Left ventricle myocardium superior (tissue), 1 donor: ENCODE results near the gene KCTD2. TPM values are rescaled to one million over a fixed set of nuclear protein-coding genes. Genes with fewer than 3 reads are reported as not detected.

Experiments
- ATAC-seq: fragments of 200-7000 bp; cut with Tn5 transposase; one replicate; pipeline ENCODE4 v1.9.1; 2020; ENCODE audit warnings: mild to moderate bottlenecking, moderate library complexity
- DNase-seq: peaks from one replicate; pipeline ENCODE4 v3.0.0-alpha.2; 2020
- intact Hi-C: fragments of 100-400 bp; cut with micrococcal nuclease; formaldehyde crosslinking; loops from one replicate; pipeline ENCODE4 v1.11.0; 2022
- total RNA-seq: library from RNA; stranded (reverse); fragmentation: NEBNext Ultra II Directional; extraction: Animal tissue kit (Norgen Biotek cat#: 25700); gene quantifications from one replicate; pipeline ENCODE4 v1.2.1, GENCODE V29; 2021
- donor health status: DM: no; HTN: yes; CAD: no; lungs with severe emphysema.

Gene KCTD2
- total RNA-seq, 1 donor from 2014 or later = 24.1 TPM

- intact Hi-C loops = no loop called here
- peak; percentile 41 for DNase-seq
- ATAC-seq = peak; percentile 8
Measured at GRCh38 chr17:75110234-75110937, 63.4 kb downstream of the KCTD2 start.

DNA sequence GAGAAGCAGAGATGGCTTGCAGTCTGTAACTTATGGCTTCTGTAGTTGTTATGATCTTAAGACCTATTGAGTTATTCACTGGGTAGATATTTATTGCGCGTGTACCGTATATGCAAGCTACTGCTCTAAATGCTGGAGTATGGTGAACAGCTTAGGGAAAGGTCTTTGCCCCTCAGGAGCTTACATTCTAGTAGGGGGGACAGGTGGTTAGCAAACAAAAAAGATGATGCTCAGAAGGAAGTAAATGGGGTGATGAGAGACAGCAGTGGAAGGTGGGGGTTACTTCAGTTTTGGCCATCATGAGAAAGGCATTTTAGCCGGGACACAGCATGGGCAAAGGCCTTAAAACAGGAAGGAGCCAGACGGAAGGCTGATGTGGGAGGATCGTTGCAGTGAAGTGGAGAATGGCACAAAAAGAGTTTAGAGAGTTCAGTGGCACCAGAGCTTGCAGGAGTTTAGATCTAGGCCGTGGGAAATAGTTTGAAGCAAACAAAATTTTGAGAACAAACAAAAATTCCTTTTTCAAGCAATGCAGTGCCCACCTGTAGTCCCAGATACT, 64.8 kb downstream of the KCTD2 start:
- no peak for ATAC-seq
- no peak for DNase-seq
- intact Hi-C loops = no loop called here

DNA sequence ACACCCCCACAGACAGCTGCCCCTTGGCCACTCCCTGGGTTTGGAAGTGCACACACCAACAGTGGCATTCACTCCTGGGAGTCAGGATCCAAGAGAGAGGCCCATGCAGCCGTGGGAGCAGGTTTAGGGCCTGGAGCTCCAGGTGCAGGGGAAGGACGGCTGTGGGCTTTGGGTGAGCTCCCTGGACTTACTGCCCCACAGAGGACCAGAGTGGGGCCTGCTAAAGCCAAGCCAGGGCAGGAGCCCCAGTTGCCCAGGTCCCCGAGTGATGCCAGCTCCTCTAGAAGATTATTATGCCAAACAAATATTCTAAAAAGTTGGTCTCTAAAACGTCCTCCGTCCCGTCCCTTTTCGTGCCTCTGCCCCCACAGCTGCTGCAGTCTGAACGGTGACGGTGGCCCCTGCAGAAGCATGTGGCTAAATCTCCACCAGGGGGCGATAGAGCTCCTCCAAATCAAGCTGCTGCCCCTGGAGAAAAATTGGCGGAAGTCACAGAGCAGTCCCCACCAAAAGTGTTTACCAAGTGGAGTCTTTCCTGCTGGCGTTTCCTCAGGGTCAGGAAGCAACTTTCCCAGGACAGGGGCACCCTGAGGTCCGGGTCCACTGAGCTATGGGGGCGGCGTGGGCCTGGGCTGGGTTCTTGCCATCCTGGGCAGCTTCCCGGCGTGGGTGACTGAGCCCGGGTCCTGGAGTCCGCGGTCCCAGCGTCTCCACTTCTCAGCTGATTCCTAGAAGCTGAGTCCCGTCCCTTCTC, 67.0 kb downstream of the KCTD2 start:
- peak; percentile 80 for ATAC-seq
- intact Hi-C loops = no loop called here
- DNase-seq = peak; percentile 85

GRCh38 chr17:75114552-75115314, 67.7 kb downstream of the KCTD2 start:
- no peak for ATAC-seq

More at GRCh38 chr17:75114552-75115314, 67.7 kb downstream of the KCTD2 start:
- intact Hi-C loops = no loop called here
- DNase-seq = no peak

Other genes with a start within 250 kb of the KCTD2 start
- gene GRIN2C, start 187.3 kb upstream of the KCTD2 start, total RNA-seq = 0.52 TPM
- gene FDXR, start 174.2 kb upstream of the KCTD2 start, total RNA-seq = 4.5 TPM
- not detected for gene FADS6, start 153.6 kb upstream of the KCTD2 start, total RNA-seq
- not detected for gene USH1G, start 124.0 kb upstream of the KCTD2 start, total RNA-seq
- gene OTOP2, start 123.0 kb upstream of the KCTD2 start, total RNA-seq = not detected
- gene OTOP3, start 111.3 kb upstream of the KCTD2 start, total RNA-seq = not detected
- gene HID1, start 74.5 kb upstream of the KCTD2 start, total RNA-seq = 11.2 TPM
- 18.3 TPM for gene CDR2L, start 59.6 kb upstream of the KCTD2 start, total RNA-seq
- gene MRPL58, start 34.6 kb upstream of the KCTD2 start, total RNA-seq = 51.5 TPM
- gene ATP5PD, start 256 bp upstream of the KCTD2 start, total RNA-seq = 937 TPM
- 7.2 TPM for gene SLC16A5, start 40.7 kb downstream of the KCTD2 start, total RNA-seq
- 6.0 TPM for gene ARMC7, start 62.7 kb downstream of the KCTD2 start, total RNA-seq
- 25.5 TPM for gene NT5C, start 84.5 kb downstream of the KCTD2 start, total RNA-seq
- 14.0 TPM for gene JPT1, start 107.3 kb downstream of the KCTD2 start, total RNA-seq
- gene SUMO2, start 135.7 kb downstream of the KCTD2 start, total RNA-seq = 221 TPM
- 28.0 TPM for gene NUP85, start 158.5 kb downstream of the KCTD2 start, total RNA-seq
- gene GGA3, start 214.4 kb downstream of the KCTD2 start, total RNA-seq = 26.2 TPM
- gene MRPS7, start 214.7 kb downstream of the KCTD2 start, total RNA-seq = 132 TPM
- 15.4 TPM for gene MIF4GD, start 224.0 kb downstream of the KCTD2 start, total RNA-seq
- 23.0 TPM for gene SLC25A19, start 242.2 kb downstream of the KCTD2 start, total RNA-seq